ENCODE results near the gene TLR10. TPM values are rescaled to one million over a fixed set of nuclear protein-coding genes. Genes with fewer than 3 reads are reported as not detected.

Gene TLR10
- total and polyA plus RNA-seq, 9 of the 15 experiments (the other 6 are each of a cell fraction or from before 2014, with no cell fraction given), result 0.03 to 0.05 TPM; not detected in 7

DNA sequence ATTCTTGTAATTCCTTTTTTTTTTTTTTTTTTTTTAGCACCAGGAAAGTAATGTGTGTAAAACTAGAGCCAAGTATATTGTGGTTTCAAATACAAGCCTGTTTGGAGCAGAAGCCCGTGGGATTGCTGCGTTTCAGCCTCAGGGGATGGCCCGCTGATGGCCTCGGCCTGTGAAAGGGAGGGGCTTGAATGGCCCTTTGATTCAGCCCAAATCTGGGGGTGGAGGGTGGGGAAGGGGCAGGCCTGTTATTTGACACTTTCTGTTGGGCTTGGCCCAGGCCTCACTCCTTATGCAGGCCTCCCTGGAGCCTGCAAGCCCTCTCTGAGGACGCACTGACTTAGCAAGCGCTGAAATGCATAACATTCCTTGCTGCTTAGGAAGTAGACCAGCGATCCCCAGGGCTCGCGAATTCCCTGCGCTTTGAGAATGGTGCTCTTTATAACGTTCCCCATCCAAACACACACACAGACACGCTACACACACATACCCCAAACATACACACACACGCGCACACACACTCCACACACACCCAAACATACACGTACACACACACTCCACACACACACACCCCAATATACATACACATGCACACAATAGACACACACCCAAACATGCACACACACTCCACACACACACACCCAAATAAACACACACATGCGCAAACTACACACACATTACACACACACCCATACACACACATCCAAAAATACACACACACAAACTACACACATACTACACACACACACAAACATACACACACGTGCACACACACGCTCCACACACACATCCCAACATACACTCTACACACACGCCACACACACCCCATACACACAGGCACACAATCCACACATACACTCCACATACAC lies 29.6 kb downstream of the TLR10 start (continued):
- TF ChIP-seq, protein P1, sequence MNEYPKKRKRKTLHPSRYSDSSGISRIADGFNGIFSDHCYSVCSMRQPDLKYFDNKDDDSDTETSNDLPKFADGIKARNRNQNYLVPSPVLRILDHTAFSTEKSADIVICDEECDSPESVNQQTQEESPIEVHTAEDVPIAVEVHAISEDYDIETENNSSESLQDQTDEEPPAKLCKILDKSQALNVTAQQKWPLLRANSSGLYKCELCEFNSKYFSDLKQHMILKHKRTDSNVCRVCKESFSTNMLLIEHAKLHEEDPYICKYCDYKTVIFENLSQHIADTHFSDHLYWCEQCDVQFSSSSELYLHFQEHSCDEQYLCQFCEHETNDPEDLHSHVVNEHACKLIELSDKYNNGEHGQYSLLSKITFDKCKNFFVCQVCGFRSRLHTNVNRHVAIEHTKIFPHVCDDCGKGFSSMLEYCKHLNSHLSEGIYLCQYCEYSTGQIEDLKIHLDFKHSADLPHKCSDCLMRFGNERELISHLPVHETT (CRISPR knock-in tag; conservative IDR thresholded peaks at IDR 0.05 in 1 of 2, IDR thresholded peaks at IDR 0.05 in 1 of 2), result no peak
- TF ChIP-seq MAFF (IDR thresholded peaks at IDR 0.05; ENCODE audit: low read length) (no peak), SMARCE1 (IDR thresholded peaks at IDR 0.05) (no peak), MYC (IDR thresholded peaks at IDR 0.05; ENCODE audit: low read depth, low read length) (no peak), MYC (CRISPR knock-in tag; IDR thresholded peaks at IDR 0.05; ENCODE audit: borderline replicate concordance, low read depth) (no peak), BCLAF1 (IDR thresholded peaks at IDR 0.05; ENCODE audit: borderline replicate concordance in 1 of 2, control insufficient read depth in 1 of 2, low read depth in 2 of 2, low read length in 1 of 2) (peak in 1 of 2 experiments; percentile 62; a peak in 1 of 4 replicates), TSC22D4 (tag; IDR thresholded peaks at IDR 0.05) (peak; percentile 97), FOSL1 (tag; conservative IDR thresholded peaks at IDR 0.05) (no peak), TBL1XR1 (IDR thresholded peaks at IDR 0.05; ENCODE audit: low read length in 2 of 2) (no peak), NFE2L1 (tag; IDR thresholded peaks at IDR 0.05; ENCODE audit: borderline replicate concordance, low read depth) (no peak), TOE1 (IDR thresholded peaks at IDR 0.05; ENCODE audit: borderline replicate concordance) (0 out of 2 replicates have a peak, but pooled peaks have one; percentile 20), TOE1 (CRISPR knock-in tag; IDR thresholded peaks at IDR 0.05; ENCODE audit: borderline replicate concordance, low read depth) (no peak), SRSF1 (IDR thresholded peaks at IDR 0.05; ENCODE audit: low read depth, low read length) (no peak), YBX1 (IDR thresholded peaks at IDR 0.05) (0 out of 2 replicates have a peak, but pooled peaks have one; percentile 45), POLR2AphosphoS5 (IDR thresholded peaks at IDR 0.05; ENCODE audit: control insufficient read depth, insufficient read depth, low read depth, low read length) (no peak)
- TF ChIP-seq, protein P2, sequence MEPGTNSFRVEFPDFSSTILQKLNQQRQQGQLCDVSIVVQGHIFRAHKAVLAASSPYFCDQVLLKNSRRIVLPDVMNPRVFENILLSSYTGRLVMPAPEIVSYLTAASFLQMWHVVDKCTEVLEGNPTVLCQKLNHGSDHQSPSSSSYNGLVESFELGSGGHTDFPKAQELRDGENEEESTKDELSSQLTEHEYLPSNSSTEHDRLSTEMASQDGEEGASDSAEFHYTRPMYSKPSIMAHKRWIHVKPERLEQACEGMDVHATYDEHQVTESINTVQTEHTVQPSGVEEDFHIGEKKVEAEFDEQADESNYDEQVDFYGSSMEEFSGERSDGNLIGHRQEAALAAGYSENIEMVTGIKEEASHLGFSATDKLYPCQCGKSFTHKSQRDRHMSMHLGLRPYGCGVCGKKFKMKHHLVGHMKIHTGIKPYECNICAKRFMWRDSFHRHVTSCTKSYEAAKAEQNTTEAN (CRISPR knock-in tag; IDR thresholded peaks at IDR 0.05), result no peak
- TF ChIP-seq, protein P3, sequence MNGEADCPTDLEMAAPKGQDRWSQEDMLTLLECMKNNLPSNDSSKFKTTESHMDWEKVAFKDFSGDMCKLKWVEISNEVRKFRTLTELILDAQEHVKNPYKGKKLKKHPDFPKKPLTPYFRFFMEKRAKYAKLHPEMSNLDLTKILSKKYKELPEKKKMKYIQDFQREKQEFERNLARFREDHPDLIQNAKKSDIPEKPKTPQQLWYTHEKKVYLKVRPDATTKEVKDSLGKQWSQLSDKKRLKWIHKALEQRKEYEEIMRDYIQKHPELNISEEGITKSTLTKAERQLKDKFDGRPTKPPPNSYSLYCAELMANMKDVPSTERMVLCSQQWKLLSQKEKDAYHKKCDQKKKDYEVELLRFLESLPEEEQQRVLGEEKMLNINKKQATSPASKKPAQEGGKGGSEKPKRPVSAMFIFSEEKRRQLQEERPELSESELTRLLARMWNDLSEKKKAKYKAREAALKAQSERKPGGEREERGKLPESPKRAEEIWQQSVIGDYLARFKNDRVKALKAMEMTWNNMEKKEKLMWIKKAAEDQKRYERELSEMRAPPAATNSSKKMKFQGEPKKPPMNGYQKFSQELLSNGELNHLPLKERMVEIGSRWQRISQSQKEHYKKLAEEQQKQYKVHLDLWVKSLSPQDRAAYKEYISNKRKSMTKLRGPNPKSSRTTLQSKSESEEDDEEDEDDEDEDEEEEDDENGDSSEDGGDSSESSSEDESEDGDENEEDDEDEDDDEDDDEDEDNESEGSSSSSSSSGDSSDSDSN (IDR thresholded peaks at IDR 0.05; ENCODE audit: borderline replicate concordance in 1 of 2, low read depth in 2 of 2, low read length in 2 of 2), result no peak

All from K562 (cell line).